Hepatocyte (in vitro differentiated cells): ENCODE measurements around the gene TFDP2. TPM values are rescaled to one million over a fixed set of nuclear protein-coding genes. Genes with fewer than 3 reads are reported as not detected.

ENCODE experiments used
- DNase-seq: peaks from one replicate; pipeline ENCODE4 v3.0.0-alpha.2; 2016; ENCODE audit warnings: low spot score
- H2AFZ ChIP-seq: fragments of 200-600 bp; sonication (generic); 2 replicates; pipeline ENCODE4 v1.6.0; 2016; ENCODE audit warnings: antibody characterized with exemption, mild to moderate bottlenecking
- H3K27ac ChIP-seq: fragments of 200-600 bp; sonication (generic); 2 replicates; pipeline ENCODE4 v1.5.1; 2016; ENCODE audit warnings: mild to moderate bottlenecking
- H3K27me3 ChIP-seq: fragments of 200-600 bp; sonication (generic); 2 replicates; pipeline ENCODE4 v1.6.1; 2016
- H3K36me3 ChIP-seq: fragments of 200-600 bp; sonication (generic); replicated peaks from 2 replicates; pipeline ENCODE4 v1.5.1; 2016; ENCODE audit warnings: low read depth; ENCODE audit not compliant: insufficient read depth
- H3K4me1 ChIP-seq: fragments of 200-600 bp; sonication (generic); 2 replicates; pipeline ENCODE4 v1.5.1; 2016; ENCODE audit warnings: mild to moderate bottlenecking, moderate library complexity; ENCODE audit not compliant: insufficient read depth
- H3K4me2 ChIP-seq: fragments of 200-600 bp; sonication (generic); 2 replicates; pipeline ENCODE4 v1.6.0; 2016
- H3K4me3 ChIP-seq: fragments of 200-600 bp; sonication (generic); 2 replicates; pipeline ENCODE4 v1.5.1; 2016; ENCODE audit warnings: mild to moderate bottlenecking
- H3K79me2 ChIP-seq: fragments of 200-600 bp; sonication (generic); 2 replicates; pipeline ENCODE4 v1.6.0; 2017; ENCODE audit warnings: mild to moderate bottlenecking
- H3K9me2 ChIP-seq: fragments of 200-600 bp; sonication (generic); replicated peaks from 2 replicates; pipeline ENCODE4 v1.6.0; 2017; ENCODE audit warnings: mild to moderate bottlenecking; ENCODE audit not compliant: insufficient read depth
- H3K9me3 ChIP-seq: fragments of 200-600 bp; sonication (generic); 2 replicates; pipeline ENCODE4 v1.5.1; 2016; ENCODE audit warnings: low read depth, mild to moderate bottlenecking
- H4K20me1 ChIP-seq: fragments of 200-600 bp; sonication (generic); 2 replicates; pipeline ENCODE4 v1.6.0; 2016; ENCODE audit warnings: mild to moderate bottlenecking; ENCODE audit not compliant: insufficient read depth, poor library complexity, severe bottlenecking
- EZH2 ChIP-seq: fragments of 200-600 bp; sonication (generic); IDR thresholded peaks from 2 replicates; pipeline ENCODE4 v1.6.1; 2016; ENCODE audit warnings: antibody characterized with exemption, mild to moderate bottlenecking, borderline replicate concordance
- EZH2phosphoT487 ChIP-seq: fragments of 200-600 bp; sonication (generic); IDR thresholded peaks from one replicate; pipeline ENCODE4 v1.6.1; 2018; ENCODE audit warnings: antibody characterized with exemption, mild to moderate bottlenecking, low read depth, moderate library complexity; ENCODE audit not compliant: unreplicated experiment, severe bottlenecking
- WGBS: methylation state at CpG from one replicate; pipeline ENCODE4 v1.1.6; 2016; ENCODE audit warnings: low lambda C conversion rate; ENCODE audit errors: missing lambda C conversion rate; 5-methylcytosine and 5-hydroxymethylcytosine counted together
- polyA plus RNA-seq: library from polyadenylated mRNA; unstranded; fragments of >200 nt; fragmentation: Nextera tagmentation; extraction: Ambion mirVana; gene quantifications from 2 replicates; pipeline ENCODE4 v1.2.1, GENCODE V29; 2016
- total RNA-seq: library from RNA; depleted of rRNA; stranded (reverse); fragments of >200 nt; gene quantifications from 2 replicates; pipeline ENCODE4 v1.2.3, GENCODE V29; 2014
- TF ChIP-seq, protein P1 (sequence below): fragments of 200-600 bp; sonication (generic); IDR thresholded peaks from 2 replicates; pipeline ENCODE4 v1.5.1; 2016; ENCODE audit warnings: antibody characterized with exemption, mild to moderate bottlenecking; ENCODE audit not compliant: poor library complexity

The TFDP2 gene
- total and polyA plus RNA-seq, 2 experiments from 2014 or later: 57.6 to 61.6 TPM

DNA sequence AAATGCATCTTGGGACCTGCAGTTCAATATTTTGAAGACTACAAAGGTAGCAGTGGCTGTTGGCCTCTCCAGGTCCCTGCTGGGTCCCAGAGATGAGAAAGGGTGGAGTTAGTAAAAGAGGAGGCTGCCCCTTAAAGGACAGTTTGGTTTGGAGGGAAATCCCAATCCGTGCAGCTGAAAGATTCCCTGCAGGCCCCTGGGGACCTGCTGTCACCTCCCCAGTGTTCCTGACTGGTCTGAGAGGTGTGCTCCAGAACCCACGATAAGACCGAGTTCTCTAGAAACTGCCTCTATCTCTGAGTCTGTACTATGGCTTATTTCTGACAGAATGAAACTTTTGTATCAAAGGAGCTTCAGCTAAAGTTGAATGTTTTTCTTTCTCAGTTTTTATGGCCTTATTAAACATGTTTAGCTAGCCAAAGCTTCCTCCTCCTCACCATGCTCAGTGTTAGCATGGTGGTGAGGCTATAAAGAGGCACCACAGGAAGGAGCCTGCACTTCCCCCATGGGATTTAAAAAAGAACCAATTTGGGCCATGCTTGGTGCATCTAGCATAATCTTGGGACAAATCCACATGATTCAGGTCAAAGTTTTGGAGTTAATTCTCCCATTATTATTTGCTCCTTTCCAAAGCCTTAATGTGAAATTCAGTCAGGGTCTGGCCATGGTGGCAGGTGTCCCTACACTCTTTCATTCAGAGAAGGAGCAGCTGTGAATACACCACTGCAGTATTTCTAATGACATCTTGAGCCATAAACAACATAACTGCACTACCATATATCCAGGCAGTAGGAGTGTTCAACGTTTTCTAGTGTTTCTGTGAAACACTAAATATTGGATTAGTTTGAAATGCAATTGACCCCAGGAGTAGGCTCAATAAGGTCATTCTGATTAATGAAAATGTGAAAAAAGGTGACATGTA lies 198.5 kb downstream of the TFDP2 start:
- no peaks in the 10 kb centered on the region for H3K27me3 ChIP-seq
- H3K4me3 ChIP-seq: no peak overlapping the region
- no peaks in the 10 kb centered on the region for H3K79me2 ChIP-seq
- H4K20me1 ChIP-seq: no peaks in the 10 kb centered on the region
- TF ChIP-seq EZH2 (no peak), EZH2phosphoT487 (no peak)
- TF ChIP-seq, protein P1, sequence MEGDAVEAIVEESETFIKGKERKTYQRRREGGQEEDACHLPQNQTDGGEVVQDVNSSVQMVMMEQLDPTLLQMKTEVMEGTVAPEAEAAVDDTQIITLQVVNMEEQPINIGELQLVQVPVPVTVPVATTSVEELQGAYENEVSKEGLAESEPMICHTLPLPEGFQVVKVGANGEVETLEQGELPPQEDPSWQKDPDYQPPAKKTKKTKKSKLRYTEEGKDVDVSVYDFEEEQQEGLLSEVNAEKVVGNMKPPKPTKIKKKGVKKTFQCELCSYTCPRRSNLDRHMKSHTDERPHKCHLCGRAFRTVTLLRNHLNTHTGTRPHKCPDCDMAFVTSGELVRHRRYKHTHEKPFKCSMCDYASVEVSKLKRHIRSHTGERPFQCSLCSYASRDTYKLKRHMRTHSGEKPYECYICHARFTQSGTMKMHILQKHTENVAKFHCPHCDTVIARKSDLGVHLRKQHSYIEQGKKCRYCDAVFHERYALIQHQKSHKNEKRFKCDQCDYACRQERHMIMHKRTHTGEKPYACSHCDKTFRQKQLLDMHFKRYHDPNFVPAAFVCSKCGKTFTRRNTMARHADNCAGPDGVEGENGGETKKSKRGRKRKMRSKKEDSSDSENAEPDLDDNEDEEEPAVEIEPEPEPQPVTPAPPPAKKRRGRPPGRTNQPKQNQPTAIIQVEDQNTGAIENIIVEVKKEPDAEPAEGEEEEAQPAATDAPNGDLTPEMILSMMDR: no peak
- H2AFZ ChIP-seq: no peak overlapping the region
- no peak overlapping the region for H3K27ac ChIP-seq
- H3K9me2 ChIP-seq: no peaks in the 10 kb centered on the region
- DNase-seq: no peak
- H3K9me3 ChIP-seq: no peaks in the 10 kb centered on the region
- 86% methylated on average over 4 of the region's 4 CpGs for WGBS
- no peaks in the 10 kb centered on the region for H3K36me3 ChIP-seq
- H3K4me1 ChIP-seq: no peaks in the 10 kb centered on the region
- no peak overlapping the region for H3K4me2 ChIP-seq

DNA sequence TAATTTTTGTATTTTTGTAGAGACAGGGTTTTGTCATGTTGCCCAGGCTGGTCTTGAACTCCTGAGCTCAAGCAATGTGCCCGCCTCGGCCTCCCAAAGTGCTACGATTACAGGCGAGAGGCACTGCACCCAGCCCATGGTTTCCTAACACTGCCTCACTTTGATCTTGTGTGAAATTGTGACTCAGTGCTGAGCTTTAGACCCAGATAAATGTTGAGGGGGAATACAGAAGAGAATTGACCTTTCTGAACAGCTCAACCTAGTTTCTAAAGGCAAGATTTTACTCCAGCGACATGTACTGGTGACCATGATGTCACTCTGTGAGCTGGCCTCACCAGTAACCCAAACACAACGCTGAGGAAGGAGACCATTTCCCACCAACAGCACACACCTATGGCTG lies 199.4 kb downstream of the TFDP2 start:
- no peaks in the 10 kb centered on the region for H3K27me3 ChIP-seq
- H3K36me3 ChIP-seq: no peaks in the 10 kb centered on the region
- H3K4me2 ChIP-seq: no peak overlapping the region
- H3K9me2 ChIP-seq: no peaks in the 10 kb centered on the region
- TF ChIP-seq EZH2phosphoT487 (no peak), EZH2 (no peak)
- TF ChIP-seq, protein P1: no peak
- H3K9me3 ChIP-seq: no peaks in the 10 kb centered on the region
- H3K27ac ChIP-seq: no peak overlapping the region
- no peaks in the 10 kb centered on the region for H3K79me2 ChIP-seq
- no peaks in the 10 kb centered on the region for H4K20me1 ChIP-seq
- DNase-seq: no peak
- H3K4me3 ChIP-seq: no peak overlapping the region
- H3K4me1 ChIP-seq: no peaks in the 10 kb centered on the region
- H2AFZ ChIP-seq: no peak overlapping the region
- WGBS: 95% methylated on average over 6 of the region's 6 CpGs

DNA sequence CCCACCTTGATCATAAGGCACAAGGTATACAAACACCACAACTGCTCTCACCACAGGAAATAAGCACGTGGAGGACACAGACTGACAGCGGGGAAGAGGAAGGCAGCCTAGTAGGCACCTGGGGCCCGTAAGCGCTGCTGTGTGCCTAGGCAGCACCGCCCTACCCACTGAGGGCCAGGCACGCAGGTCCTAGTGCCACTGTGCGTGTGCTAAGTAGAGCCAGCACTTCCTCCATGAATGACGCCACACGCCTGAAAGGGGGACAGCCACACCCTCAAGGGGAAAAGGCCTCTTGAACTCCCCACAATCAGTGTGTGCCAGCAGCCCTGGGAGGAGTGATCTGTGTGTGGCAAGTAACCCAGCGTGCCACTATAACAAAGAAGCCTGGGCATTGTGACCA lies 199.9 kb downstream of the TFDP2 start:
- WGBS: 93% methylated on average over 10 of the region's 10 CpGs
- no peaks in the 10 kb centered on the region for H3K9me3 ChIP-seq

More for the DNA sequence above, 199.9 kb downstream of the TFDP2 start:
- no peaks in the 10 kb centered on the region for H3K9me2 ChIP-seq
- TF ChIP-seq, protein P1: no peak
- TF ChIP-seq EZH2: no peak
- no peak for TF ChIP-seq EZH2phosphoT487
- DNase-seq: no peak
- H3K27ac ChIP-seq: no peak overlapping the region
- H3K4me2 ChIP-seq: no peak overlapping the region
- no peaks in the 10 kb centered on the region for H3K27me3 ChIP-seq
- no peaks in the 10 kb centered on the region for H4K20me1 ChIP-seq
- H2AFZ ChIP-seq: no peak overlapping the region
- no peaks in the 10 kb centered on the region for H3K79me2 ChIP-seq
- no peaks in the 10 kb centered on the region for H3K4me1 ChIP-seq
- H3K36me3 ChIP-seq: no peaks in the 10 kb centered on the region
- no peak overlapping the region for H3K4me3 ChIP-seq
